Measurements from ENCODE around the gene RASAL2. TPM values are rescaled to one million over a fixed set of nuclear protein-coding genes. Genes with fewer than 3 reads are reported as not detected.

Gene RASAL2
- total RNA-seq, 1 donor: 0.84 TPM

DNA sequence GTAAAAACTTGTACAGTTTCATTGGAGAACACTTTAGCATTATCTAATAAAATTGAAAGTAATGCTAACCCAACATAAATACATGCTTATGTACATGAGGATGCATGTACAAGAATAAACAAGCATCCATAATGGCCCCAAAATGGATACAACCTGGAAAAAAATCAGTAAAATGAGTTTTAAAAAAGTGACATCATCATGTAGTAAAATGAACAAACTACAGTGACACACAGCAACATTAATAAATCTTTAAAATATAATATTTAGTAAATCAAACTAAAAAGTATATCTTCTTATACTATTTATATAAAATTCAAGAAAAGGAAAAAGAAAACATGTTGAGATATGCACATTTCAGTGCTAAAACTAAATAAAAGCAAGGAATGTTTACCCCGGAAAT lies 262.4 kb downstream of the RASAL2 start:
- Histone ChIP-seq H3K4me3 (ENCODE audit: low read length) (no peak overlapping the region), H3K9me3 (ENCODE audit: low read depth, low read length) (no peaks in the 10 kb centered on the region), H3K27me3 (ENCODE audit: insufficient read depth, low read length) (no peaks in the 10 kb centered on the region), H3K4me1 (ENCODE audit: insufficient read depth, low read length) (no peaks in the 10 kb centered on the region)

DNA sequence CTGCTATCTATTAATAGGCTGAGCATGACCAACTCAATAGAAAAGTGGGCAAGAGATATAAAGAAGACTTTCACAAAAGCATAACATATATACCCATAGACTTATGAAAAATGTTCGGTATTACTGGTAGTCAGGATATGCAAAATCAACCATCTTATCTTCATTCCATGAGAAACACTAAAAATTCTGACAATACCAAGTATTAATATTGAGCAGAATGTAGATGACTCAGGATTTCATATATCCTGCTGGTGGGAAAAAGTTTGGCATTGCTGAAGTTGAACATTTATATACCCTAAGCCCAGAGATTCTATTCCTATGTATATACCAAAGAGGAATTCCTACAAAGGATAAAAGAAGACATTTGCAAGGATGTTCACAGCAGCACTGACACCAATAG lies 264.6 kb downstream of the RASAL2 start:
- no peaks in the 10 kb centered on the region for H3K9me3 ChIP-seq (ENCODE audit: low read depth, low read length)
- H3K4me3 ChIP-seq (ENCODE audit: low read length): no peak overlapping the region
- H3K4me1 ChIP-seq (ENCODE audit: insufficient read depth, low read length): no peaks in the 10 kb centered on the region
- no peaks in the 10 kb centered on the region for H3K27me3 ChIP-seq (ENCODE audit: insufficient read depth, low read length)

DNA sequence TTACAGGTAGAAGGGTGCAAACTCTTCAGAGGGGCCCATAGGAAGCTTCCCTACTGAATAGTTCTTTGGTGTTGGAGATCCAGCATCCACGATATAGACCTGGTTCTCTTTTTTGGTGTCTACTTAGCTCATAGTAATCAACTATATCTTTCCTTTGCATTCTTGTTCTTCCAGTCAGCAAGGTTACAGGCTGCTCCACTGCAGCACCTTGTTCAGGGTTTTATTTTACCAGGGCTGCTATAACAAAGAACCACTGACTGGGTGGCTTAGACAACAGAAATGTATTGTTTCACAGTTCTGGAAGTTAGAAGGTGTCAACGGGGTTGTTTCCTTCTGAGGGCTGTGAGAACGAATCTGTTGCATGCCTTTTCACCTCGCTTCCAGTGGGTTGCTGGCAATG lies 266.5 kb downstream of the RASAL2 start:
- no peaks in the 10 kb centered on the region for H3K4me1 ChIP-seq (ENCODE audit: insufficient read depth, low read length)
- no peaks in the 10 kb centered on the region for H3K9me3 ChIP-seq (ENCODE audit: low read depth, low read length)
- no peaks in the 10 kb centered on the region for H3K27me3 ChIP-seq (ENCODE audit: insufficient read depth, low read length)
- no peak overlapping the region for H3K4me3 ChIP-seq (ENCODE audit: low read length)

DNA sequence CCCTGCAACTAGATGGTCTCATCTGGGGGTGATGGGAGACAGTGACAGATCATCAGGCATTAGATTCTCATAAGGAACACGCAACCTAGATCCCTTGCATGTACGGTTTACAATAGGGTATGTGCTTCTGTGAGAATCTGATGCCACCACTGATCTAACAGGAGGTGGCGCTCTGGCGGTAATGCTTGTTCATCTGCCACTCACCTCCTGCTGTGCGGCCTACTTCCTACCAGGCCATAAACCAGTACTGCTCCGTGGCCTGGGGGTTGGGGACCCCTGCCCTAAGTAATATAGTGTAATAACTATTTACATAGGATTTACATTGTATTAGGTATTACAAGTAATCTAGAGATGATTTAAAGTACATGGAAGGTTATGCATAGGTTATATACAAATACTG lies 267.9 kb downstream of the RASAL2 start:
- Histone ChIP-seq H3K27me3 (ENCODE audit: insufficient read depth, low read length) (no peaks in the 10 kb centered on the region), H3K4me1 (ENCODE audit: insufficient read depth, low read length) (no peaks in the 10 kb centered on the region), H3K9me3 (ENCODE audit: low read depth, low read length) (no peaks in the 10 kb centered on the region), H3K4me3 (ENCODE audit: low read length) (no peak overlapping the region)

DNA sequence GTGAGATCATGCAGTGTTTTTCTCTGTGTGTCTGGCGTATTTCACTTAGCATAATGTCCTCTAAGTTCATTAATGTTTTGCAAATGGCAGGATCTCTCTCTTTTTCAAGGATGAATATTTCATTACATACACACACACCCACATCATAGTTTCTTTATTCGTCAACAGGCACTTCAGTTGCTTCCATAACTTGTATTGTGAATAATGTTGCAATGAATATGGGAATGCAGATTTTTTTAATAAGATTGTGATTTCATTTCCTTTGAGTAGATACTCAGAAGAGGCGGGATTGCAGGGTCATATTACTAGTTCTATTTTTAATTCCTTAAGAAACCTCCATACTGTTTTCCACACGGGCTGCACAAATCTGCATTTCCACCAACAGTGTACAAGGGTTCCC lies 268.8 kb downstream of the RASAL2 start:
- H3K4me3 ChIP-seq (ENCODE audit: low read length): no peak overlapping the region
- no peaks in the 10 kb centered on the region for H3K27me3 ChIP-seq (ENCODE audit: insufficient read depth, low read length)
- no peaks in the 10 kb centered on the region for H3K4me1 ChIP-seq (ENCODE audit: insufficient read depth, low read length)
- no peaks in the 10 kb centered on the region for H3K9me3 ChIP-seq (ENCODE audit: low read depth, low read length)

DNA sequence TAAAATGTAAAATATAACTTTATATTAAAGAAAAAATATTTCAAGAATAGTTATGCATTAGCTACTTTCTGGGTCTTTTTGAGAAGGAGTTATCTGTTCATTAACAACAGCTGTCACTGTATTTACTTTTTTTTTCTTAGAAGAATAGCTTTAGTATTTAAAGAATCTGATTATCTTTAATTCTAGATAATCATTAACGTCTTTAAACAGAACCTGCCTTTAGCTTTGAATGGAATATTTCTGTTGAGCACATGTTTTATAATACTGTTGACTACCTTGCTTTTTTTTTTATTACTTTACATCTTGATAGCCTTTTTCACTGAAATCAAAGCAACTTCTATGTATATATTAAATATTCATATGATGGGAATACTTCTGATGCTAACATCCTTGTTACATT lies 270.9 kb downstream of the RASAL2 start:
- no peaks in the 10 kb centered on the region for H3K9me3 ChIP-seq (ENCODE audit: low read depth, low read length)
- no peak overlapping the region for H3K4me3 ChIP-seq (ENCODE audit: low read length)
- no peaks in the 10 kb centered on the region for H3K27me3 ChIP-seq (ENCODE audit: insufficient read depth, low read length)
- H3K4me1 ChIP-seq (ENCODE audit: insufficient read depth, low read length): no peaks in the 10 kb centered on the region

DNA sequence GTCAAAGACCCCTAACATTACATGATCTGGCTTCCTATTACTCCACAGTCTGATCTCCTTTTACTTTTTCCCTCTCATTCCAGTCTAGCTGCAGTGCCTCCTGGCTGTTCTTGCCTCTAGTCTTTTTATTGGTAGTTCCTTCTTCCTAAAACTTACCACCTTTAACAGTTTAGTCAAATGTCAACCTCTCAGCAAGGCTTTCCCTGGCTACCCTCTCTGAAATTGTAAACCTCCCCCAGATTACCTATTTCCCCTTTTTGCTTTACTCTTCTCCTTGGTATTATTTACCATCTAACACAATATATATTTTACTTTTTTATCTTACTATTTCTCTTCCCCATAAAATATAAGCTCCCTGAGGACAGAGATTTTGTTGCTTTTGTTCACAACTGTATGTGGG lies 273.2 kb downstream of the RASAL2 start:
- Histone ChIP-seq H3K9me3 (ENCODE audit: low read depth, low read length) (no peaks in the 10 kb centered on the region), H3K4me3 (ENCODE audit: low read length) (no peak overlapping the region), H3K4me1 (ENCODE audit: insufficient read depth, low read length) (peaks cover 10% of the 10 kb centered on the region), H3K27me3 (ENCODE audit: insufficient read depth, low read length) (no peaks in the 10 kb centered on the region)

DNA sequence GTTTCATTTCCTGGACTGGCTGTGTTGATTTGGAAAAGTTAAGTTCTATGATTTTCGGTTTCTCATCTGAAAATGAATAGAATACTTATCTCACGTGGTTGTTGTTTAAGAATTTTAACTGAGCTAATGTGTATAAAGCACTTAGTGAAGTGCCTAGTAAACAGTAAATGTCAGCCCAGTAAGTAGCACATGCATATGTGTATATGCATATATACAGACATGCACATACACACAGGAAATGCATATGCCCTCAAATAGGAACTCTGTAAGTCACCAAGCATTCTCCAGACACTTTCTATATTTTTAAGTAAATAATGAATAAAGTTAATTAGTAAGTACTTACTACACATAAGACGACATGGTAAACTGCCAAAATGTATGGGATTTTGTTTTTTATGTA lies 274.3 kb downstream of the RASAL2 start:
- Histone ChIP-seq H3K4me1 (ENCODE audit: insufficient read depth, low read length) (peaks cover 10% of the 10 kb centered on the region), H3K4me3 (ENCODE audit: low read length) (no peak overlapping the region), H3K27me3 (ENCODE audit: insufficient read depth, low read length) (no peaks in the 10 kb centered on the region)

DNA sequence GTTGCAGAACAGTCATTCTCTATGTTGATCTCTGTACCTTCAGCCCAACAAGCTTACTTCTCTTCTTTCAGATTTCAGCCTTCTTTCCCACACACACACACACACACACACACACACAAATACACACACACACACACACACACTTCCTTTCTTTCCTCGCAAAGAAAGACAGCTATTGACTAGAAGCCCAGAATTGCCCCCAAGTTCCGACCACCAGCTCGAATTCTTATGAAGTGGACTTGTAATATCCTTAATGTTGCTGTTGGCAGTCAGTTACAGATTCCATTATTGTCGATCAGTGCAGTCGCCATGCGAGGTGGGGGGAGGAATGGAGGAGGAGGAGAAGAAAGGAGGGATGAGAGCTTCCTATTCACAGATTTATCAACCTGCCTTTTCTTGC lies 277.3 kb downstream of the RASAL2 start:
- Histone ChIP-seq H3K9me3 (ENCODE audit: low read depth, low read length) (no peaks in the 10 kb centered on the region), H3K4me1 (ENCODE audit: insufficient read depth, low read length) (peaks cover 10% of the 10 kb centered on the region), H3K27me3 (ENCODE audit: insufficient read depth, low read length) (peaks cover 6% of the 10 kb centered on the region), H3K4me3 (ENCODE audit: low read length) (no peak overlapping the region)

More for the DNA sequence above, 274.3 kb downstream of the RASAL2 start:
- no peaks in the 10 kb centered on the region for H3K9me3 ChIP-seq (ENCODE audit: low read depth, low read length)

DNA sequence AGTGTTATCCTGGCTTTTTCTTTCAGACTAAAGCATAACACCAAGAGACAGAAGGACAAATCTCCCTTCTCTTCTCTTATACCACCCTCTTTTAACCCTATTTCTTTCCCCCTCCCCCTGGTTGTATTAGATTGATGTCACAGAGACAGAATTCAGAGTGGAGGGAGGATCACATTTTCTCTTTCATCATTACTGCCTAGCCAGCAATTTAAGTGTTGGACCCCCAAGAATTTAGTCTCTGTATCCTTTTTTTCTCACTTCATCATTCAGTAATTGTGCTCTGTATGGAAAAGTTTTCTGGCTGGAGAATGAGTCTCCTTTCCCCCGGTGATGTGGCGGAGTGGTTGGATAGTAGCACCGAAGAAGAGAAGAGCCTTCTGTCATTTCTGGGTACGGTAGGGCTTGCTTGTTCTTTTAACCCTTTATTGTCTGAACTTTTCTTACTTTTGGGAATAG lies 278.1 kb downstream of the RASAL2 start:
- H3K4me3 ChIP-seq (ENCODE audit: low read length): no peak overlapping the region

DNA sequence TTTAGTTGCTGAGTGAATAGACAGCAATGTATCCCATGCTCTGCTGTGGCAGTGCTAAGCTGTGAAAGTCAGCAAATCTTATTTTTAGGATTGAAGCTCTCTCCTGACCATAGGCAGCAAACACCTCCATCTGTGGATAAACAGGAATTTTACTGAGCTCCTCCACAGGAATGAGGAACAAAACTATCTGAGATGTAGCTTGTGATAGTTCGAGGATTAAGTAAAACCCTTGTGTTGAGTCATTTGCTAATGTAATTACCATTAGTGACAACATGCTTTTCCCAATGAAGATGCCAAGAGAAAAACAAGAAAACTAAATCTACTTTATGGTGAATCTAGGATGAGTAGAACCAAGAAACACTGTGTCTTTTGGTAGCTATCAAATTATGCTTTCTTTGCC lies 280.1 kb downstream of the RASAL2 start:
- Histone ChIP-seq H3K9me3 (ENCODE audit: low read depth, low read length) (no peaks in the 10 kb centered on the region), H3K4me1 (ENCODE audit: insufficient read depth, low read length) (peaks cover 10% of the 10 kb centered on the region), H3K27me3 (ENCODE audit: insufficient read depth, low read length) (peaks cover 6% of the 10 kb centered on the region), H3K4me3 (ENCODE audit: low read length) (no peak overlapping the region)

More for the DNA sequence above, 278.1 kb downstream of the RASAL2 start:
- no peaks in the 10 kb centered on the region for H3K9me3 ChIP-seq (ENCODE audit: low read depth, low read length)
- H3K27me3 ChIP-seq (ENCODE audit: insufficient read depth, low read length): peaks cover 6% of the 10 kb centered on the region
- H3K4me1 ChIP-seq (ENCODE audit: insufficient read depth, low read length): peaks cover 10% of the 10 kb centered on the region

DNA sequence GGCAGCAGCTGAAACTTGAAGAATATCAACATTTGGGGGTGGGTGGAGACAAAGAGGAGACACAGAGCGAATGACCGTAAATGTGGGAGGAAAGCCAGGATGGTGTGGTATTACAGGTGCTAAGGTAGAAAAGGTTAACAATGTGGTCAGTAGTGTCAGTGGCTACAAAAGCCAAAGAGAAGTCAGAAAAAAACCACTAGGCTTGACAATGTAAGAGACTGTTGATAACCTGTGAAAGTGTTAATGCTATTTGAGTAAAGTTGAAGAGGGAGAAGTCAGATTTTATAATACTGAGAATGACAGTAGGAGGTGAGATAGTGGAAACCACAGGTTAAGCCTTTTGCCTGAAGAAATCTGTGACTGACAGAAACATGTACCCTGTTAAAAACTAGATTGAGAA lies 282.1 kb downstream of the RASAL2 start:
- Histone ChIP-seq H3K4me3 (ENCODE audit: low read length) (no peak overlapping the region), H3K4me1 (ENCODE audit: insufficient read depth, low read length) (peaks cover 10% of the 10 kb centered on the region), H3K9me3 (ENCODE audit: low read depth, low read length) (no peaks in the 10 kb centered on the region), H3K27me3 (ENCODE audit: insufficient read depth, low read length) (peaks cover 6% of the 10 kb centered on the region)

DNA sequence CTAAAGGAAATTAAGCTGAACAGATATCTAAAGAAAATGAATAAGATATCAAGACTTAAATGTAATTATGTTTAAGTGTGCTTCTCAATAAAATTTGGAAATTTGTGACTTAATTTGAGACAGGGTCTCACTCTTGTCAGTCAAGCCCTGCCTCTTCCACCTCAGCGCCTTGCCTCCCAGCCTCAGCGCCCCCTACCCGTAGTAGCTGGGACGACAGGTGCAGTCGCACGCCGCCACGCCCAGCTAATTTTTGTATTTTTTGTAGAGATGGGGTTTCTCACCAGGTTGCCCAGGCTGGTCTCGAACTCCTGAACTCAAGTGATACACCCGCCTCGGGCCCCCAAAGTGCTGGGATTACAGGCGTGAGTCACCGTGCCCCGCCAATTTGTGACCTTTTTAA lies 285.9 kb downstream of the RASAL2 start:
- Histone ChIP-seq H3K27me3 (ENCODE audit: insufficient read depth, low read length) (no peaks in the 10 kb centered on the region), H3K4me3 (ENCODE audit: low read length) (no peak overlapping the region), H3K9me3 (ENCODE audit: low read depth, low read length) (no peaks in the 10 kb centered on the region), H3K4me1 (ENCODE audit: insufficient read depth, low read length) (no peaks in the 10 kb centered on the region)

DNA sequence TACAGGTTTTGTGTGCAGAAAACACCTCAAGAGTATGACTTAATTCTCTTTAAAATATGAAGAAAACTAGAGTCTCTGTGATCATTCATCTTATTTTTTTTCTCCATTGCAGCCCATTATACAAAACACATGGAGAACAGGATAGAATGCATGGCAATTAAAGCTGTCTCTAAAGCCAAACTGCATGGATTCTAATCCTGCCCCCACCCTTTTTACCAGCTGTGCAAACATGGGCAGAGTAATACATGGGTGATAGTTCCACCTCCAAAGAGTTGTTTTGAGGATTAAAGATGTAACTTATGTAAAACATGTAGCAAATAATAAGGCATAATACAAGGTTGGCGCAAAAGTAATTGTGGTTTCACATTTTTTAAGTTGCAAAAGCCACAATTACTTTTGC lies 288.5 kb downstream of the RASAL2 start:
- Histone ChIP-seq H3K4me1 (ENCODE audit: insufficient read depth, low read length) (no peaks in the 10 kb centered on the region), H3K27me3 (ENCODE audit: insufficient read depth, low read length) (no peaks in the 10 kb centered on the region), H3K9me3 (ENCODE audit: low read depth, low read length) (no peaks in the 10 kb centered on the region), H3K4me3 (ENCODE audit: low read length) (no peak overlapping the region)

DNA sequence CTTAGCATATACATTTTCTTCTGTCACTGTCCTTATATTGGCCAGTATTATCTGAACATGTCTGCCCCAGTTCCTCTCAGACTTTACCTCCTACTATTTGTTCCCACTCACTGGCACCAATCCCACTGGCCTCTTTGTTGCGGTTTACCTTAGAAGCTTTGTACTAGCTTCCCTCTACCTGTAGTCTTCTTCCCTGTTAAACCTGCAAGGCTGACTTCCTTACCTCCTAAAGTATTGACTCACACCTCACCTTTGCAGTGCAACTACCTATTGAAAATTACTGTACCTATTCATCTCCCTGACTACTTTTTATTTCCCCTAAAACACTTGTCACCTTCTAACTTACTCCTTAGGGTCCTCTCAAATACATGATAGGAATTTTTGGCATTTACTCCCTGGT lies 291.8 kb downstream of the RASAL2 start:
- no peak overlapping the region for H3K4me3 ChIP-seq (ENCODE audit: low read length)

DNA sequence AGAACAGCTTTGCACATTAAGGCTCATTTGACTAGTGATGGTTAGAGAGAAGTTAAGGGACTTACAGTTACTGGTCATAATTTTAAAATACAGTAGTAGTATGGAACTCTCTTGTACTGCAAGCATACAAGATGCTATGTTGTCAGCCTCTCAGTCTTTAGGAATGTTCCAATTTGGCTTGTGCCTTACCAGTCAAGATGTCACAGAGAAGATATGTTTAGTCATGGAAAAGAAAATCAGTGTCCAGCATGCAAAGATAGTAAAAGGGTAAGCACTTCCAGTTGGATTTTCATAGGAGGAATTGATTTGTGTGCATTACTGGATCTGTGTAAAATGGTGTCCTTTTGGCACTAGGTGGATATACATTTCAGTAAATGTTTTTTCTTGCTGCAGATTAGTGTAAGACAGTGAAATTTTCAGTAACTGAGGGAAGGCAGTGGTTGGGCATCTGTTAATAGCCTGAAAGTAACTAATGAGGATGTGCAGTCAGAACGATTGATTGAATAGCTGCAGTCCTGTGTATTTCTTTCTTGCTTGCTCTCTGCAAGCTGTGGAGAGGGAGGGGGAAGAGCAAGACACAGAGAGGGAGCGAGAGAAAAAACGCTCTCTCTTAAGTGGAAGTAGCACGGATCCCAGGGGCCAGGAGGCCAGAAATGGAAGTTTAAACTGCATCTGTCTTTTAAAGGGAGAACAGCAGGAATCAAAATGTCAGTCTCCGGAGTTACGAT lies 294.7 kb downstream of the RASAL2 start:
- Histone ChIP-seq H3K9me3 (ENCODE audit: low read depth, low read length) (no peaks in the 10 kb centered on the region), H3K27me3 (ENCODE audit: insufficient read depth, low read length) (no peaks in the 10 kb centered on the region), H3K4me3 (ENCODE audit: low read length) (no peak overlapping the region), H3K4me1 (ENCODE audit: insufficient read depth, low read length) (no peaks in the 10 kb centered on the region)

More for the DNA sequence above, 291.8 kb downstream of the RASAL2 start:
- Histone ChIP-seq H3K4me1 (ENCODE audit: insufficient read depth, low read length) (no peaks in the 10 kb centered on the region), H3K27me3 (ENCODE audit: insufficient read depth, low read length) (no peaks in the 10 kb centered on the region), H3K9me3 (ENCODE audit: low read depth, low read length) (no peaks in the 10 kb centered on the region)
